ENCODE measurements around the gene RPS19.

RPS19 gene

DNA sequence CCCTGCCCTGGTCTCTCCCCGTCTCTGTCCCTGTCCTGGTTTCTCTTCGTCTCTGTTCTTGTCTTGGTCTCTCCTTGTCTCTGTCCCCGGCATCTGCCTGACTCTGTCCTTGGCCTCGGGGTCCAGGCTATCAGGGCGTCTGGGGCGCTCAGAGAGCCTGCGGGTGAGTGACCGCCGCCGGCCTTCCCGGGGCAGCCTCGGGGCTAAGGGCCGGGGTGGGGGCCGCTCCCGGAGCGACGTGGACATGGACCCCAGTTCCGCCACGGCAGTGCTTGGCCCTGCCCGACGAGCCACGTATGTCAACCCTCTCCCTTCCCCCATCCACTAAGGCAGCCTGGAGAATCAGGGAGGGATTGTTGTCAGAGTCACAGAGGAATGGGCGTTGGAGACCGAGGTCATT lies 37.8 kb downstream of the RPS19 start:
- DNase-seq, result no peak

DNA sequence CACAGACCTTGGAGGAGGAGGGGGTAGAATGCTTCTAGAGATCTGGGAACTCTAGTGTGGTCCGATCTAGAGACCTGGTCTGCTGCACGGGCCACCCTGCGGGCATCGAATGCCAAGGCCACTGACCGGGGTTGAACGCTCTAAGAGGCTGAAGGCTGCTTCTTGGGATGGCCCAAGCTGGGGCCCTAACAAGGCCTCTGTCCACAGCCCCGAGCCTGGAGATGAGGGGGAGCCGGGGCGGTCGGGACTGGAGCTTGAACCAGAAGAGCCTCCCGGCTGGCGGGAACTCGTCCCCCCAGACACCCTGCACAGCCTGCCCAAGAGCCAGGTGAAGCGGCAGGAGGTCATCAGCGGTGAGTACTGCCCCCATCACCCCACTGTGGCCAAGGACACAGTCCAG lies 38.2 kb downstream of the RPS19 start:
- DNase-seq, result no peak

DNA sequence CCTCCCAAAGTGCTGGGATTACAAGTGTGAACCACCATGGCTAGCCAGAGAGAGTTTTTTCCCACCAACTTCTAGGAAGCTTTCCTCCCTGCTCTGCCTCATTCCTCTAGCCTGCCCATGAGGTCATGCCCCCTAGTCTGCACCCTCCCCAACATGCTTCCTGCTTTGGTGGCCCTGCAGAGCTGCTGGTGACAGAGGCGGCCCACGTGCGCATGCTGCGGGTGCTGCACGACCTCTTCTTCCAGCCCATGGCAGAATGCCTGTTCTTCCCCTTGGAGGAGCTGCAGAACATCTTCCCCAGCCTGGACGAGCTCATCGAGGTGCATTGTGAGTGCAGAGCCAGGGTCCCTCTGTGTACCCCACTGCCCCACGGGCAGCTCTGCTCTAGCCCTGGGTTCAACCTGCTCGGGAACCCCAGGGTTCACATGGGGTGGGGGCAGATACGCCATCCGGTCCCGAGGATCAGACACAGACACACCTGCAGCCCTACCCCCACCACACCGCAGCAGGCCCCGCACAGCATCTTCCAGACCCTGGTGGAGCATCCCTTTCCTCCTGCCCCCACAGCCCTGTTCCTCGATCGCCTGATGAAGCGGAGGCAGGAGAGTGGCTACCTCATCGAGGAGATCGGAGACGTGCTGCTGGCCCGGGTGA lies 41.8 kb downstream of the RPS19 start:
- DNase-seq, result no peak

DNA sequence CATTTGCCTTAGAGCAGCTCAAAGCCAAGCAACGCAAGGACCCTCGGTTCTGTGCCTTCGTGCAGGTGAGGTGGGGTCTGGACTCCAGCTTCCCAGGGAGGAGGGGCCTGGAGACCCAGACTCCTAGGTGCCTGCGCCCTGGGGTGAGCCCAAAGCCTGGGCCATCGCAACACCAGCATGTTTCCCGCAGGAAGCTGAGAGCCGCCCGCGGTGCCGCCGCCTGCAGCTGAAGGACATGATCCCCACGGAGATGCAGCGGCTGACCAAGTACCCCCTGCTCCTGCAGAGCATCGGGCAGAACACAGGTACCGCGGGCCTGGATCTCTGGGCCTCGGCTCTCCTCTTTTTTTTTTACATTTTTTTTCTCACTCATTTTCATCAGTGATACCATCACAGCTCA lies 42.5 kb downstream of the RPS19 start:
- DNase-seq, result no peak

DNA sequence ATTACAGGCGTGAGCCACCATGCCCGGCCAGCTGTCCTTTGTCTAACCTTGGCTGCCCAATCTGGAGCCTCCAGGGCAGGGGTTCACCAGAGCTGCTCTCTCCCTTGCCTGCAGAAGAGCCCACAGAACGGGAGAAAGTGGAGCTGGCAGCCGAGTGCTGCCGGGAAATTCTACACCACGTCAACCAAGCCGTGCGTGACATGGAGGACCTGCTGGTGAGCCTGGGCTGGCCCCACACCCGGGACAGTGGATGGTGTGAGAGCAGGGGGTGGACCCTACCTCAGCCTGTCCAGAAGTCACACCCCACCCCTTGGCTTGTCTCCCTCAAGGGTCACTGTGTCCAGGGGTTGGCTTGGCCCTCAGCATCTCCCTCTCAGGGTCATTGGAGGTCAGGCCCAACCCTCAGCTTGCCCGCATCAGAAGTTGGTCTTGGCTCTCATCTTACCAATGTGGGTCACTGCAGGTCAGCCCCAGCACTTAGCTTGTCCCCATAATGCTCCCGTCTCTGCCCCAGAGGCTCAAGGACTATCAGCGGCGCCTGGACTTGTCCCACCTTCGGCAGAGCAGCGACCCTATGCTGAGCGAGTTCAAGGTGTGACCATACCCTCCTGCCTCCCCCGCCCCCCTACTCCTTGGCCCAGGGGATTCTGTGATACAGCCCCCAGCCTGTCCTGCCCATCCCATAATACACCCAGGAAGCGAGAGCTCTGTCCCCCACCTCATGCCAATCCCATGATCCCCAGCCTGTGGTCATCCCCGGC lies 43.3 kb downstream of the RPS19 start:
- DNase-seq, result no peak

DNA sequence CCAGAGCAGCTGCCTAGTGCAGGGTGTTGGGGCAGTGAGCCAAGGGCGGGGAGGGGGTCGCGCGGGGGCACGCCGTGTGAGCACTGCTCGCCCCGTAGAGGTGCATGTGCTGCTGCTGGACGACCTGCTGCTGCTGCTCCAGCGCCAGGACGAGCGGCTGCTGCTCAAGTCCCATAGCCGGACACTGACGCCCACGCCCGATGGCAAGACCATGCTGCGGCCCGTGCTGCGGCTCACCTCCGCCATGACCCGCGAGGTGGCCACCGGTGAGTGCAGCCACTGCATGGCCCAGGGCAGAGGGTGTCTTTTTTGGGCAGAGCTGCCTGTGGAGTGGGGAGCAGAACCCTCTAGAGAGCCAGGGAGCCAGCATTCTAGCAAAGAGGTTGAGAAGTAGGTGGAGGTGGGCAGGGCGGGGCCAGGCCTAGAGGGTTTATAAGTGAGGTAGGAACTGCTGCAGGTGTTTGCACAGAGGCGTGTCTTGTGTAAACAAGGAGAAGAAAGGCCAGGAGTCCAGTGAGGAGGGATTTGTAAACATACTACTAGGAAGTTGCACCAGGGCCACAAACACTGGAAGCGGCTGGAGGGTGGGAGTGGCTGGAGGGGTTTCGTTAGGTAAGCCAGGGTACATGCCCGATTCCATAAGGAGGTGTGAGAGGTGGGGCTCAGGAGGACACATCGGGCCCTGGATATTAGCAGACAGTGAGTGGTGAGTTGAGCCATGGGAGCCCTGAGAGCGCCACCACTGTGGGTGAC lies 44.2 kb downstream of the RPS19 start:
- DNase-seq, result no peak

DNA sequence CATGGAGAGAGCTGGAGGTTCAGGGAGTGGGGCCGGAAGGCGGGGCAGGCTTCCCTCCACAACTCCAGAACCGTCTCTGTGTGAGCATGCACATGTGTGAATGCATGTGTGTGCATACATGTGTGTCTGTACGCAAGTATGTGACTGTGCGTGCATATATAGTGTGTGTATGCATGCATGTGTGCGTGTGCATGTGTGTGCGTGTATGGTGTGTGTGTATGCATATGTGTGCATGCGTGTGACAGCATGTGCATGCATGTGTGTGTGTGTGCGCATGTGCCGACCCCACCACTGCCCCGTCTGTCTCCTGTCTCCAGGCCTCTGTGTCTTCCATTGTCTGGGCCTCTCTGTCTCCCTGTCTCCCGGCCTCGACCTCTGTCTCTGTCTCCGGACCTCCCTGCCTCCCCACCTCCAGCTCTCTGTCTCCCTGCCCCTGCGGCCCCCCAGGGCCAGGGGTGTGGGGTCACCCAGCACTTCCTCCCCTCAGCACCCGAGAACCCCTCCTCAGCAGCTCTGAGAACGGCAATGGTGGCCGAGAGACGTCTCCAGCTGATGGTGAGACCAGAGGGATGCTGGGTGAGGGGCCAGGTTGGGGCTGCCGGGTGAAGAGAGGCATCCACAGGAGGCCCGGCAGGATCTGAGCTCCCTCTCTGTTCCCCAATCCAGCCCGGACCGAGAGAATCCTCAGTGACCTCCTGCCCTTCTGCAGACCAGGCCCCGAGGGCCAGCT lies 45.4 kb downstream of the RPS19 start:
- DNase-seq, result no peak

DNA sequence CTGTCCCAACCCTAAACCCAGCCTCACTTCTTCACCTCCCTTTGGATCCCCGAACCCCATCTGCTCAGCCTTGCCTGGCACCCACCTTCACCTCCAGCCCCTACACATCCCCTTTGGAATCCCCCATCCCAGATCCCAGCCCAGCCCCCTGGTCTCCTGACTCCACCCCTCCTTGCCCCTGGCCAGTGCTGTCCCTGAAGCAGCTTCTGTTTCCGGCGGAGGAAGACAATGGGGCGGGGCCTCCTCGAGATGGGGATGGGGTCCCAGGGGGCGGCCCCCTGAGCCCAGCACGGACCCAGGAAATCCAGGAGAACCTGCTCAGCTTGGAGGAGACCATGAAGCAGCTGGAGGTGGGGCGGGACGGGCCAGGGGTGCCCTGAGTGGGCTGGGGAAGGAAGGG lies 46.2 kb downstream of the RPS19 start:
- no peak for DNase-seq

DNA sequence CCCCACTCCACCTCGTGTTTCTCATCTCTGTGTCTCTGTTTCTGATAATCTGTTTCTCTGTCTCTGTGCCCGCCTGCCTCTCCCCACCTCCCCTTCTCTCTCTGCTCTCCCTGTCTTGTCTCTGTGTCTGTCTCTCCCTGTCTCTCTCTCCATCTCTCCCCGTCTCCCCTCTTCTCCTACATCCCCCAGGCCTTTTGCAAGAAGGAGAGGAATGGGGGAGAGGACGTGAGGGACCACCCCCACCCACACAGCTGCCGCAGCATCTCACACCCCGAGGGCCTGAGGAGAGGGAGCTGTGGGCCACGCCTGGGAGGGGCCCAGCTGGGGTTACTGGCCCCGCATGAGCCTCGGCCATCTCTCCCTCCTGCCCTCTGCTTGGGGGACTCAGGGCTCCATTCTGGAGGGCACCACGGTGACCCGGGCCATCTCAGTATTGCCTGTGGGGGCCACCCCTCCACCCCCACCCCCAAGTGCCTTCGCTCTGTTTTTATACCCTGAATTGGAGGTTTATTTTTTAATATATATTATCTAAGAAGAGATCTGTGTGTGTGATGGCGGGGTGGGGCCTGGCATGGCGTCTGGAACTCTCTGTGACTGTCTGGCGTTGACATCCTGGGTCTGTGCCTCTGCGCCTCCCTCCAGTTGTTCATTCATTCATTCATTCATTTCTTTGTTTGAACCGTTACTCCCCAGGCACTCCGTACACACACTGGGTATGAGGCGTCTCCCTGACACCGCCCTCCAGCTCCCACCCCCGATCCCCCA lies 47.0 kb downstream of the RPS19 start:
- DNase-seq, result no peak

DNA sequence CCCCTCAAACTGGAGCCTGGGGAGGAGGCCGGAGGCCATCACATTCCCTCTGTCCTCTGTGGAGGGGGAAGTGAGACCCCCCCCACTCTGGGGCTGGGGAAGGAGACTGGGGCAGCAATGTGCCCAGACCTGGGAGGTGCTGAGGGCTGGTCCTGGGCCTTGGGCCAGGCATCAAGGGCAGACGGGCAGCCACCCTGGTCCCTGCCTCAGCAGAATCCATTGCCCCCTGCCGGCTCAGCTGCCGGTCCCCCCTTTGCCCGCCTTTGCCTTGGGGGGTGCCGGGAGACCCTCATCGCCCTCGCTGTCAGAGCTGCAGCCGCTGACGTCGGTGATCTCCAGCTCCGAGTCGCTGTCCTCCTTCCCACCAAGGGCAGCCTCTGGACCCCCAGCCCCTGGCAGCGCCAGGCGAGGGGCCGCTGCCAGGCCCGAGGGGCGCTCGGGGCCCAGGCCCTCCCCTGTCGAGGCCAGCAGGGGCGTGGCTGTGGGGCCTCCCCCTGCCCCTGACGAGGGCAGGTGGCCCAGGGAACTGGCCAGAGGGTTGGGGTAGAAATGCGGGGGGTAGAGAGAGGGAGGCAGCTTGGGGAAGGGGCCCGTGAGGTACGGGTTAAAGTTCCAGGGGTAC lies 48.0 kb downstream of the RPS19 start:
- DNase-seq, result no peak

DNA sequence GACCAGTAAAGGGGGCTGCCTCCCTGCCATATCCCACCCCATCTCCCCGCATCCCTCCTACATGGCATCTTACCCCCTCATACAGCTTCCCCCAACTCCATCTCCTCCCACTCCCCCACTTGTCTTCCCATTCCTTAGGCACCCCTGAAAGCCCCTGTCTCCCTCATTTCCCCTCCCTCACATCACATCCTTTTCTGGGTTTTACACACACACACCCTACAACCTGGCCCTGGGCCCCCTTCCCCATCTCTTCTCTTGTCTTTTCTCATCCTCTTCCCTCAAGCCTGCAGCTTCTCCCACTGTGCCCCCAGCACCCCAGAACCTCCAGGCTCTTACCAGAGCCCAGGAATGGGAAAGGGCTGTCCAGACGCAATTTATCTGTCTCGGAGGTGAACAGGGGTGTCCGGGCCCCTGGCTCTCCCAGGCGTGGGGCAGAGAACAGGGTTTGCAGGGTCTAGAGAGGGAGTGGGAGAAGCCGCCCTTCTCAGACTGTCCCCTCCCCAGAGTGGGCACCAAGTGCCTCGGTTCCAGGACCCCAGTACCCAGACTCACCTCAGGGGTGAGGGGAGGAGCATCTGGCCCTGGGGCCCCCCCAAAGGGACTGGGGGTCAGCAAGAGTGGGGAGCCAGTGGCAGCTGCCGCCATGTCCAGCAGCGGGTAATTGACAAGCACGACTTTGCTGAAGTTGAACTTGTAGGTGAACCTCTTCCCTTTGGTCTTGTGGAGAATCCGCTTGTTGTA lies 48.8 kb downstream of the RPS19 start:
- DNase-seq, result no peak

DNA sequence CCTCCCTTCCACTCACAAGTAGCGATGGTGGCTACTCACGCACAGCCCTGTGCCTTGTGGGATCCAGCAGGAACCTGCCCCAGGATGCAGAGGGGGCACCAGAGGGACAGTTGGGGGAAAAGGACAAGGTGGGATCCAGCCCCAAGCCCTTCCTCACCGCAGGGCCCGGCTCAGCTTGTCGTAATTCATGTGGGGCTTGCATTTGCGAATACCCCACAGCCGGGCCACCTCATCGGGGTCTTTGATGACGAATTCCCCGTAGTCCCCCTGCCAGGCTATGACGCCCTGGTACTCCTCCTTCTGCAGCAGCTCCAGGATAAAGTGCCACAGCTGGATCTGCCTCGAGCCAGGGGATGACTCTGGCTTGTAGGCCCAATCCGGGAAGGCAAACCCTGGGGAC lies 49.7 kb downstream of the RPS19 start:
- DNase-seq, result no peak

DNA sequence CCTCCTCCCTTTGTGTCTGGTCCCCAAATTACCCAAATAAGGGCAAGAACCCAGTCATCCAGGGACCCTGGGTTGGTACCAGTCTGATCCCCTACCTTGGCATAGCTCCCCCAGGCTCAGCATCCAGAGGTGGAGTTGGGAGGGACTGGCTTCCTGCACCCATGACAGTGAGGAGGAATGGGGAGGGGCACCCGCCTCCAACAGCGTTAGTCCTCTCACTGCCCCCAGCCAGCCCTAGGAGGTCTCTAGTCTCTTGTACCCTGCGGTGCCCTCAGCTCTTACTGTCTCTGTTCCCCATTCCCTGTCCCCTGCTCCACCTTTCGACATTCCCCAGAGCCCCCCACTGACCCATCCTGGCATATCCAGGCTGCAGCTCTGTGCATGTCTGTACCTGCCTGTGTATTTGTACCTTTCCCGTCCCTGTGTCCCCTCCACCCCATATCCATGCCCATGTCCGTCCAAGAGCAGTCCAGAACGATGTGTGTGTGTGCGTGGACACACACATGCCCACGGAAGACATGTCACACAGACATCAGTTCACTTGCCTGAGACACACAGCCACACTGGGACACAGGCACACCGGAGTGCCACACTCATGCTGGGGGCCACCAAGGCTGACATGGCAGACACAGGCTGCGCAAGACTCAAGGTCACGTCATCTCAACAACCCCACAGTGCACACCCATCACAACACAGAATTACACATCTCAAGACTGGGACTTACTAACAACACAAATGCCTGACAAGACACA lies 50.4 kb downstream of the RPS19 start:
- no peak for DNase-seq

DNA sequence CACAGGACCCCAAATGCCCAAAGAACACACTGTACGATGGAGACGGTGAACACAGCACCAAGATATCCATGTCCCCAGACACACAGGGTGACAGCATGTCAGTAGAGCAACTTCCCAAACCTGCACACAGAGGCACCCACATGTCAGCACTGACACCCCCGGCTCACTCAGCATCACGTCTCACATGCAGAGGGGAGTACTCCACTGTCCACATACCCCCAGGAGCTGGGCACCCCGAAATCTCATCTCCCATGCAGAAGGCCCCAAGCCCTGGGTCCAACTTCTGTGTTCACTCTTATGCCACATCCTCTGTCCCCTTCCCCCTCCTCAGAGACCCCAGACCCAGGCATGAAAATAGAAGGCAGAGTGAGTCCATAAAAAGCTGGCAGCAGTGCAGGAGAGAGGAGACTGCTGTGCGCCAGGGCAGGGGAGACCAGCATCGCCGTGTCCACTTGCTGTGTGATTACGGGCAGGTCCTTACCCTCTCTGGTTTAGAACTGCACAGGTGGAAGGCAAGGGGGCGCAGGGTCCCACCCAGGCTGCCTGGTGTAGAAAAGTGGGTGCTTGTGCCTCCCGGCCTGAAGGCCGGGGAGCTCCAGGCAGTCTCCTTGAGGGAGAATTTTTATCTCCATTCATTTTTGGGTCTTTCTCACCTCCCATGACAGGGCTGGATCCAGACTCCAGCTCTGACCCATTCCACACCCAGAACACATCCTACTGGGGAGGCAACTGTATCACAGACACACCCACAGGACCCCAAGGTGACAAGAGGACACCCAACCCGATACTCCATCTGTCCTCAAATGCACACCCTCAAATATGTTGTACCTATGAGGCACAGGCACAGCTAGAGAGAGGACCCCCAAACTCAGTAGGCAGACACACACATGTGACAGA lies 51.2 kb downstream of the RPS19 start:
- DNase-seq, result no peak

DNA sequence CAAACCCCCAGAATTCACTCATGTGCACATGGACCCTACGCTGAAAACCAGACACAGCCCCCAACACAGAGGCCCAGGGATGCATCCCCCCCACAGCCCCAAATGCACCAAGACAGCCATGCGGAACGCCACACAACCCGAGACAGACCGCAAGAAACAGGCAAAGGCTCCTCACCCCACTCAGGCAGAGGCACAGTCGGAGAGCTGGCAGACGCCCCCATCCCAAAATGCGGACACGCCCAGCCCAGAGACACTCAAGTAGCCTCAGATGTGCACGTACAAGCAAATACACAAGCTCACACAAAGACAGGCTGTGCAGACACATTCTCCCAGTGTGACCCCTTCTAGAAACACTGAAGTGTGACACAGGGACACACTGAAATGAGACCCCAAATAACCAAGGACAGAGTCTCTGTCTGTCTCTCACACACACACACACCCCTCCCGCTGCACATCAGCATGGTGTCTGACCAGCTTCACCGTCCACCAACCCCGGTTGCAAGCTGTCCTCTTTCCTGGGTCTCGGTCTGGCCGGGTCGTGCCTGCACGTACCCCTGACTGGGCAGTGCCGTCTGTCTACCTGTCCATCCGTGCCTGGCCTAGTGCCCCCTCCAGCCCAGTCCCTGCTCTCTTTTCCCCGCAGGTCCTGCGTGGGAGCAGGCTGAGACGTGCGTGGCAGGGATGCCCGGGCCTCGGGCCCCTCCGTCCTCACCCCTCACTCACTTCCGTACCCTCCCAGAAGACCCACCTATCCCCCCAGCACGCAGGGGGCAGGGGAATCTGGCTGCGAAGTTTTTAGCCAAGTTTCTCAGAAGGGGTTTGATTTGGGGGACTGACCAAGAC lies 52.1 kb downstream of the RPS19 start:
- DNase-seq, result no peak

DNA sequence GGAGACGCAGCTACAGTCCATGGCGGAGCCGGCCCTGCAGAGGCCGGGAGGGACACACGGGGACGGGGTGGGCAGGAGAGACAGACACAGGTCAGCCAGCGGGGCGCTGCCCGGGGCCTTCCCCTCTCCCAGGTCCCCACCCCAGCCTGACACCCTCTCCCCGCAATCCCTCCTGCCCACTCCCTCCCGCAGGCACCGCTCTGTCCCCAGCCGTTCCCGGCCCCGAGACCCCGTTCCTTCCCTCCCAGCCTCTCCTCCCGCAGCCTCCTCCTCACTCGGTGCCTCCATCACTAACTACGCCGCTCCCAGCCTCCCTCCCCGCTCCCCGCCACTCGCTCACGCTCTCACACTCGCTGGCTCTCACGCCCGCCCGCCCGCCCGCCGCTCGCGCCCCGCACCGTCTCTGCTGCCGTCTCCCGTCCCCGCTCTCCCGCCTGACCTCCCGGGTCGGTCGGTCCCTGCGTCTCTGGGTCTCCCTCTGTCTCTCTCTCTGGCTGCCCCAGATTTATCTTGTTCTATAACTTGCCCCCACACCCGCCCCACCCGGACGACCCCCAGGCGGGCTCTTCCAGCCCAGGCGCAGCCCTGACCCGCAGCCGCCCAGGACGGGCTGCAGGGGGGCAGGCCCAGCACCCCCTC lies 53.0 kb downstream of the RPS19 start:
- DNase-seq, result no peak

All from right kidney (tissue), 1 donor.